HCT116 (cell line): ENCODE measurements around the gene GPRC5B. TPM values are rescaled to one million over a fixed set of nuclear protein-coding genes. Genes with fewer than 3 reads are reported as not detected.

Source experiments
- ATAC-seq: fragments of 200-7000 bp; cut with Tn5 transposase; 2 replicates; pipeline ENCODE4 v1.9.1; 2020; ENCODE audit warnings: mild to moderate bottlenecking, moderate library complexity
- BruUV-seq: library from RNA; stranded (reverse); fragments of 400-500 nt; replicated peaks from 2 replicates; lab custom pipeline; 2021; lab: Mats Ljungman, UMichigan
- CTCF ChIA-PET: fragments of 300-600 bp; sonication (Branson Sonifier 250); formaldehyde crosslinking; loops from one replicate; lab custom pipeline; 2021; ENCODE audit warnings: antibody characterized with exemption; lab: Charles Lee
- POLR2A ChIA-PET: fragments of 300-600, 350-600 bp; sonication (Branson Sonifier 250); formaldehyde crosslinking; loops from one replicate; lab custom pipeline; 2021; ENCODE audit warnings: antibody characterized with exemption; lab: Charles Lee
- RAD21 ChIA-PET, 2 experiments: fragments of 300-600 bp; sonication (Branson Sonifier 250); formaldehyde crosslinking; loops; one replicate each; lab custom pipeline; 2023; ENCODE audit warnings: low total read pairs in 2 of 2; ENCODE audit not compliant: uncharacterized antibody in 2 of 2, unreplicated experiment in 2 of 2, low non-redundant PET in 1 of 2; lab: Charles Lee
- DNase-seq: peaks from one replicate; pipeline ENCODE4 v3.0.0-alpha.2; 2010; ENCODE audit warnings: low read depth, low spot score
- H2AFZ ChIP-seq: fragments of 200-600 bp; shearing (Covaris generic), sonication (generic); 2 replicates; pipeline ENCODE4 v1.6.1; 2017; ENCODE audit warnings: low read depth, mixed run types, mixed read lengths, antibody characterized with exemption, low read length; ENCODE audit not compliant: poor library complexity, severe bottlenecking
- H3K27ac ChIP-seq: 2 replicates; pipeline ENCODE4 v1.5.1; 2012; ENCODE audit warnings: low read depth, low read length
- H3K27me3 ChIP-seq: fragments of 200-600 bp; sonication (generic); 2 replicates; pipeline ENCODE4 v1.6.1; 2016; ENCODE audit warnings: mixed run types, low read length, mixed read lengths; ENCODE audit not compliant: insufficient read depth
- H3K36me3 ChIP-seq, 2 experiments: fragments of 200-500 bp in 1 of 2; fragments of 200-600 bp in 1 of 2; sonication (Bioruptor generic) in 1 of 2; sonication (generic) in 1 of 2; 2 replicates each; pipeline versions ENCODE4 v1.5.1 to v1.6.1; 2014 to 2016; ENCODE audit warnings: low read length in 2 of 2, inconsistent platforms in 1 of 2, mixed read lengths in 1 of 2, mixed run types in 1 of 2; ENCODE audit not compliant: insufficient read depth in 2 of 2, control insufficient read depth in 1 of 2
- H3K4me1 ChIP-seq, 2 experiments: fragments of 200-600 bp in 1 of 2; sonication (generic) in 1 of 2; 2 replicates each; pipeline versions ENCODE4 v1.5.1 to v1.6.1; 2012 to 2017; ENCODE audit warnings: low read length in 2 of 2, inconsistent platforms in 1 of 2, mild to moderate bottlenecking in 1 of 2, mixed read lengths in 1 of 2, mixed run types in 1 of 2, moderate library complexity in 1 of 2; ENCODE audit not compliant: insufficient read depth in 2 of 2, control insufficient read depth in 1 of 2
- H3K4me2 ChIP-seq: fragments of 200-600 bp; sonication (generic); 2 replicates; pipeline ENCODE4 v1.6.1; 2017; ENCODE audit warnings: mixed run types, low read length, mixed read lengths
- H3K4me3 ChIP-seq, 2 experiments: fragments of 200-600 bp in 1 of 2; sonication (generic) in 1 of 2; replicated peaks in 1 of 2; 2 replicates each; pipeline ENCODE4 v1.5.1; 2011 to 2016; ENCODE audit warnings: low read length in 2 of 2, control low read depth in 1 of 2, low read depth in 1 of 2, mild to moderate bottlenecking in 1 of 2, mixed read lengths in 1 of 2, mixed run types in 1 of 2
- H3K79me2 ChIP-seq: fragments of 200-600 bp; sonication (generic); 2 replicates; pipeline ENCODE4 v1.6.1; 2017; ENCODE audit warnings: mild to moderate bottlenecking, mixed run types, low read length, moderate library complexity, mixed read lengths; ENCODE audit not compliant: insufficient read depth
- H3K9ac ChIP-seq: fragments of 200-600 bp; sonication (generic); 2 replicates; pipeline ENCODE4 v1.6.1; 2016; ENCODE audit warnings: low read length, mixed read lengths
- H3K9me2 ChIP-seq: fragments of 200-600 bp; sonication (generic), shearing (Covaris generic); 2 replicates; pipeline ENCODE4 v1.6.1; 2017; ENCODE audit warnings: mixed run types, mild to moderate bottlenecking, moderate library complexity; ENCODE audit not compliant: insufficient read depth
- H3K9me3 ChIP-seq, 2 experiments: fragments of 200-500 bp in 1 of 2; fragments of 200-600 bp in 1 of 2; sonication (Bioruptor generic) in 1 of 2; sonication (generic) in 1 of 2; 2 replicates each; pipeline ENCODE4 v1.6.1; 2014 to 2017; ENCODE audit warnings: low read length in 2 of 2, mixed read lengths in 2 of 2, inconsistent platforms in 1 of 2, low read depth in 1 of 2, mild to moderate bottlenecking in 1 of 2, mixed run types in 1 of 2, moderate library complexity in 1 of 2; ENCODE audit not compliant: control insufficient read depth in 1 of 2, insufficient read depth in 1 of 2
- H4K20me1 ChIP-seq: fragments of 200-600 bp; sonication (generic), shearing (Covaris generic); 2 replicates; pipeline ENCODE4 v1.6.1; 2017; ENCODE audit warnings: mixed run types, mild to moderate bottlenecking, moderate library complexity; ENCODE audit not compliant: insufficient read depth
- CTCF ChIP-seq, 3 experiments: fragments of 200-600 bp in 1 of 3; sonication (generic) in 1 of 3; IDR thresholded peaks in 2 of 3; conservative IDR thresholded peaks in 1 of 3; 2 replicates each; pipeline ENCODE4 v1.5.1; 2012 to 2017; ENCODE audit warnings: low read depth in 2 of 3, low read length in 2 of 3, antibody characterized with exemption in 1 of 3, borderline replicate concordance in 1 of 3, control low read depth in 1 of 3, mild to moderate bottlenecking in 1 of 3, mixed read lengths in 1 of 3, mixed run types in 1 of 3, moderate library complexity in 1 of 3; ENCODE audit not compliant: insufficient read depth in 1 of 3
- EGR1 ChIP-seq: IDR thresholded peaks from 2 replicates; pipeline ENCODE4 v1.6.1; 2012; ENCODE audit warnings: low read depth
- ELF1 ChIP-seq: IDR thresholded peaks from 2 replicates; pipeline ENCODE4 v1.6.1; 2012; ENCODE audit warnings: low read depth, borderline replicate concordance
- EZH2 ChIP-seq: fragments of 200-600 bp; sonication (generic); IDR thresholded peaks from 2 replicates; pipeline ENCODE4 v1.6.1; 2017; ENCODE audit warnings: antibody characterized with exemption, mixed run types
- EZH2phosphoT487 ChIP-seq: fragments of 200-600 bp; IDR thresholded peaks from 2 replicates; pipeline ENCODE4 v1.6.1; 2018; ENCODE audit warnings: antibody characterized with exemption, borderline replicate concordance
- FOSL1 ChIP-seq: IDR thresholded peaks from 2 replicates; pipeline ENCODE4 v1.6.1; 2012; ENCODE audit warnings: low read depth
- JUND ChIP-seq: IDR thresholded peaks from 2 replicates; pipeline ENCODE4 v1.6.1; 2012
- MAX ChIP-seq: IDR thresholded peaks from 2 replicates; pipeline ENCODE4 v1.6.1; 2012
- POLR2A ChIP-seq: IDR thresholded peaks from 2 replicates; pipeline ENCODE4 v1.7.0; 2011; ENCODE audit warnings: borderline replicate concordance; ENCODE audit not compliant: insufficient read depth, insufficient read length; ENCODE audit errors: extremely low read depth
- RAD21 ChIP-seq: IDR thresholded peaks from 2 replicates; pipeline ENCODE4 v1.6.1; 2012; ENCODE audit warnings: low read depth, mild to moderate bottlenecking
- REST ChIP-seq: IDR thresholded peaks from 2 replicates; pipeline ENCODE4 v1.6.1; 2012; ENCODE audit warnings: low read depth
- SP1 ChIP-seq: IDR thresholded peaks from 2 replicates; pipeline ENCODE4 v1.6.1; 2012; ENCODE audit warnings: low read depth
- TCF7L2 ChIP-seq: IDR thresholded peaks from 2 replicates; pipeline ENCODE4 v1.7.0; 2011; ENCODE audit warnings: borderline replicate concordance, inconsistent platforms; ENCODE audit not compliant: insufficient read depth, insufficient read length; ENCODE audit errors: extremely low read depth
- YY1 ChIP-seq: IDR thresholded peaks from 2 replicates; pipeline ENCODE4 v1.6.1; 2011; ENCODE audit warnings: low read length, low read depth, moderate library complexity, mild to moderate bottlenecking; ENCODE audit not compliant: insufficient replicate concordance; ENCODE audit errors: extremely low read depth
- ZFX ChIP-seq: fragments of 450-650 bp; IDR thresholded peaks from 2 replicates; pipeline ENCODE4 v1.6.1; 2017
- intact Hi-C: fragments of 100-400 bp; cut with micrococcal nuclease; formaldehyde crosslinking; loops from 2 replicates; pipeline ENCODE4 v1.10.0; 2022
- total RNA-seq: library from RNA; stranded (reverse); gene quantifications from one replicate; pipeline ENCODE4 v1.2.1, GENCODE V29; 2021; ENCODE audit not compliant: unreplicated experiment

The GPRC5B gene
- total RNA-seq, 1 experiment from 2014 or later = 7.2 TPM

GRCh38 chr16:19817122-19817521 lies 67.5 kb downstream of the GPRC5B start:
- ATAC-seq (no peak), DNase-seq (no peak)
- TF ChIP-seq RAD21 = no peak
- no peak for TF ChIP-seq JUND
- TF ChIP-seq TCF7L2 = no peak
- no peak for TF ChIP-seq YY1
- no peak for TF ChIP-seq CTCF (IDR thresholded peaks at IDR 0.05 in 2 of 3, conservative IDR thresholded peaks at IDR 0.05 in 1 of 3; ENCODE audit: borderline replicate concordance in 1 of 3, insufficient read depth in 1 of 3, low read depth in 2 of 3, low read length in 2 of 3)
- no peak for TF ChIP-seq EZH2
- no peak for TF ChIP-seq REST
- no peak for TF ChIP-seq POLR2A
- no peak for TF ChIP-seq ELF1
- TF ChIP-seq MAX = no peak
- TF ChIP-seq SP1 = no peak
- TF ChIP-seq ZFX = no peak
- TF ChIP-seq FOSL1 = no peak
- TF ChIP-seq EGR1 = no peak
- TF ChIP-seq EZH2phosphoT487 = no peak
- intact Hi-C loops = no loop called here
- H3K4me2 ChIP-seq = no peak overlapping the region
- peaks cover 0 to 2% of the 10 kb centered on the region in 2 experiments; a peak in 2 of 4 replicates for H3K4me1 ChIP-seq
- H3K79me2 ChIP-seq = no peaks in the 10 kb centered on the region
- H3K27ac ChIP-seq = no peak overlapping the region
- H3K36me3 ChIP-seq = no peaks in the 10 kb centered on the region
- H3K27me3 ChIP-seq = no peaks in the 10 kb centered on the region
- H2AFZ ChIP-seq = no peak overlapping the region
- BruUV-seq = no TSS peak
- no peaks in the 10 kb centered on the region for H3K9me2 ChIP-seq
- ChIA-PET CTCF (no interaction called here), RAD21 (no interaction called here), POLR2A (no interaction called here)
- no peak overlapping the region for H3K9ac ChIP-seq
- no peak overlapping the region for H3K4me3 ChIP-seq
- H3K9me3 ChIP-seq = no peaks in the 10 kb centered on the region
- no peaks in the 10 kb centered on the region for H4K20me1 ChIP-seq
